ENCODE data around the gene SLC39A11.

GRCh38 chr17:72707881-72708280 lies 384.6 kb downstream of the SLC39A11 start:
- no peak for TF ChIP-seq OSR1 (CRISPR knock-in tag; IDR thresholded peaks at IDR 0.05)
- TF ChIP-seq, protein P1, sequence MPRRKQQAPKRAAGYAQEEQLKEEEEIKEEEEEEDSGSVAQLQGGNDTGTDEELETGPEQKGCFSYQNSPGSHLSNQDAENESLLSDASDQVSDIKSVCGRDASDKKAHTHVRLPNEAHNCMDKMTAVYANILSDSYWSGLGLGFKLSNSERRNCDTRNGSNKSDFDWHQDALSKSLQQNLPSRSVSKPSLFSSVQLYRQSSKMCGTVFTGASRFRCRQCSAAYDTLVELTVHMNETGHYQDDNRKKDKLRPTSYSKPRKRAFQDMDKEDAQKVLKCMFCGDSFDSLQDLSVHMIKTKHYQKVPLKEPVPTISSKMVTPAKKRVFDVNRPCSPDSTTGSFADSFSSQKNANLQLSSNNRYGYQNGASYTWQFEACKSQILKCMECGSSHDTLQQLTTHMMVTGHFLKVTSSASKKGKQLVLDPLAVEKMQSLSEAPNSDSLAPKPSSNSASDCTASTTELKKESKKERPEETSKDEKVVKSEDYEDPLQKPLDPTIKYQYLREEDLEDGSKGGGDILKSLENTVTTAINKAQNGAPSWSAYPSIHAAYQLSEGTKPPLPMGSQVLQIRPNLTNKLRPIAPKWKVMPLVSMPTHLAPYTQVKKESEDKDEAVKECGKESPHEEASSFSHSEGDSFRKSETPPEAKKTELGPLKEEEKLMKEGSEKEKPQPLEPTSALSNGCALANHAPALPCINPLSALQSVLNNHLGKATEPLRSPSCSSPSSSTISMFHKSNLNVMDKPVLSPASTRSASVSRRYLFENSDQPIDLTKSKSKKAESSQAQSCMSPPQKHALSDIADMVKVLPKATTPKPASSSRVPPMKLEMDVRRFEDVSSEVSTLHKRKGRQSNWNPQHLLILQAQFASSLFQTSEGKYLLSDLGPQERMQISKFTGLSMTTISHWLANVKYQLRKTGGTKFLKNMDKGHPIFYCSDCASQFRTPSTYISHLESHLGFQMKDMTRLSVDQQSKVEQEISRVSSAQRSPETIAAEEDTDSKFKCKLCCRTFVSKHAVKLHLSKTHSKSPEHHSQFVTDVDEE (CRISPR knock-in tag; IDR thresholded peaks at IDR 0.05), result no peak
- TF ChIP-seq CREB5 (CRISPR knock-in tag; IDR thresholded peaks at IDR 0.05; ENCODE audit: low read depth), result no peak
- no peak for TF ChIP-seq ZFP30 (CRISPR knock-in tag; IDR thresholded peaks at IDR 0.05)
- no peak for TF ChIP-seq GLIS3 (CRISPR knock-in tag; IDR thresholded peaks at IDR 0.05)
- TF ChIP-seq, protein P2, sequence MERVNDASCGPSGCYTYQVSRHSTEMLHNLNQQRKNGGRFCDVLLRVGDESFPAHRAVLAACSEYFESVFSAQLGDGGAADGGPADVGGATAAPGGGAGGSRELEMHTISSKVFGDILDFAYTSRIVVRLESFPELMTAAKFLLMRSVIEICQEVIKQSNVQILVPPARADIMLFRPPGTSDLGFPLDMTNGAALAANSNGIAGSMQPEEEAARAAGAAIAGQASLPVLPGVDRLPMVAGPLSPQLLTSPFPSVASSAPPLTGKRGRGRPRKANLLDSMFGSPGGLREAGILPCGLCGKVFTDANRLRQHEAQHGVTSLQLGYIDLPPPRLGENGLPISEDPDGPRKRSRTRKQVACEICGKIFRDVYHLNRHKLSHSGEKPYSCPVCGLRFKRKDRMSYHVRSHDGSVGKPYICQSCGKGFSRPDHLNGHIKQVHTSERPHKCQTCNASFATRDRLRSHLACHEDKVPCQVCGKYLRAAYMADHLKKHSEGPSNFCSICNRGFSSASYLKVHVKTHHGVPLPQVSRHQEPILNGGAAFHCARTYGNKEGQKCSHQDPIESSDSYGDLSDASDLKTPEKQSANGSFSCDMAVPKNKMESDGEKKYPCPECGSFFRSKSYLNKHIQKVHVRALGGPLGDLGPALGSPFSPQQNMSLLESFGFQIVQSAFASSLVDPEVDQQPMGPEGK (CRISPR knock-in tag; IDR thresholded peaks at IDR 0.05; ENCODE audit: borderline replicate concordance), result no peak
- TF ChIP-seq, protein P3, sequence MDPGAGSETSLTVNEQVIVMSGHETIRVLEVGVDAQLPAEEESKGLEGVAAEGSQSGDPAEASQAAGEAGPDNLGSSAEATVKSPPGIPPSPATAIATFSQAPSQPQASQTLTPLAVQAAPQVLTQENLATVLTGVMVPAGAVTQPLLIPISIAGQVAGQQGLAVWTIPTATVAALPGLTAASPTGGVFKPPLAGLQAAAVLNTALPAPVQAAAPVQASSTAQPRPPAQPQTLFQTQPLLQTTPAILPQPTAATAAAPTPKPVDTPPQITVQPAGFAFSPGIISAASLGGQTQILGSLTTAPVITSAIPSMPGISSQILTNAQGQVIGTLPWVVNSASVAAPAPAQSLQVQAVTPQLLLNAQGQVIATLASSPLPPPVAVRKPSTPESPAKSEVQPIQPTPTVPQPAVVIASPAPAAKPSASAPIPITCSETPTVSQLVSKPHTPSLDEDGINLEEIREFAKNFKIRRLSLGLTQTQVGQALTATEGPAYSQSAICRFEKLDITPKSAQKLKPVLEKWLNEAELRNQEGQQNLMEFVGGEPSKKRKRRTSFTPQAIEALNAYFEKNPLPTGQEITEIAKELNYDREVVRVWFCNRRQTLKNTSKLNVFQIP (CRISPR knock-in tag; IDR thresholded peaks at IDR 0.05; ENCODE audit: borderline replicate concordance, low read depth), result no peak
- no peak for TF ChIP-seq ZFP3 (CRISPR knock-in tag; IDR thresholded peaks at IDR 0.05)
- no peak for TF ChIP-seq ZNF8 (CRISPR knock-in tag; IDR thresholded peaks at IDR 0.05)
- no peak for TF ChIP-seq TCF4 (CRISPR knock-in tag; IDR thresholded peaks at IDR 0.05; ENCODE audit: borderline replicate concordance)

Data from SK-N-SH treated with all-trans-retinoic acid at 6 μM for 48 hours (cell line).